ENCODE measurements around the gene SHD.
A peak's percentile ranks its signal among the peaks of the same experiment; 100 is the strongest.
"Not testable (repeated sequence)": the region's sequence is repeated elsewhere in the genome, so short reads cannot be mapped to it uniquely, and the experiment has no call there.

Gene SHD

DNA sequence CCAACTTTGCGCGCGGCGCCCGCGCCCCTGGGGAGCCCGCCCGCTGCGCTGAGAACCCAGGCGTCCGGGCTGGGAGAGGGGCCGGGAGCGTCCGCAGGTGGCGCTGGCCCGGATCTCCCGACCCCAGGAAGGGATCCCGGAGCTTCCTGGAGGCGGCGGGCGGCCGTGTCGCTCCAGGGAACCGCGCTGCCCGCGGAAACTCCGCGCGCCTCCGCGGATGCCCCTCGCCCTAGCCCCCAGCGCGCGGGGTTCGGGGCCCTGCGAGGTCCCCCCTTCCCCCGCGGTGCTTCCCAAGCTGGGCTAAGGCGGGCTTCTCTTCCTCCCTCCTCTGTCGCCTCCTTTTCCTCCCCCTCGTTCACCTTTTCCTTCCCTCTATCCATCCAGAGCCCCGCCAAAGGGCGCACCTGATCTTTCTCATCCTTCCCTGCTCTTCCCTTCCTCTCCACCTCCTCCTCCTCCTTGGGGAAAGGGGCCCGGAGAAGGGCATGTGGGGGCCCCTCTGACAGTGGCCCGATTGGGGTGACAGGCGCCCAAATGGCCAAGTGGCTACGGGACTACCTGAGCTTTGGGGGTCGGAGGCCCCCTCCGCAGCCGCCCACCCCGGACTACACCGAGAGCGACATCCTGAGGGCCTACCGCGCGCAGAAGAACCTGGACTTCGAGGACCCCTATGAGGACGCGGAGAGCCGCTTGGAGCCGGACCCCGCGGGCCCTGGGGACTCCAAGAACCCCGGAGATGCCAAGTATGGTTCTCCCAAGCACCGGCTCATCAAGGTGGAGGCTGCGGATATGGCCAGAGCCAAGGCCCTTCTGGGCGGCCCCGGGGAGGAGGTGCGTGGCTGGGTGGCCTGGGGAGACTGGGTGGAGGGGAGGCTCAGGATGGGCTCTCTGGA is 710 bp downstream of the SHD start:
- ATAC-seq = no peak
- TF ChIP-seq ISL1 (CRISPR knock-in tag; IDR thresholded peaks at IDR 0.05) (no peak), ZC3H10 (CRISPR knock-in tag; IDR thresholded peaks at IDR 0.05) (no peak), OSR1 (CRISPR knock-in tag; IDR thresholded peaks at IDR 0.05) (no peak), TCF4 (CRISPR knock-in tag; IDR thresholded peaks at IDR 0.05; ENCODE audit: borderline replicate concordance) (no peak), ARNTL (CRISPR knock-in tag; IDR thresholded peaks at IDR 0.05; ENCODE audit: borderline replicate concordance, low read depth) (no peak)
- TF ChIP-seq, protein P1, sequence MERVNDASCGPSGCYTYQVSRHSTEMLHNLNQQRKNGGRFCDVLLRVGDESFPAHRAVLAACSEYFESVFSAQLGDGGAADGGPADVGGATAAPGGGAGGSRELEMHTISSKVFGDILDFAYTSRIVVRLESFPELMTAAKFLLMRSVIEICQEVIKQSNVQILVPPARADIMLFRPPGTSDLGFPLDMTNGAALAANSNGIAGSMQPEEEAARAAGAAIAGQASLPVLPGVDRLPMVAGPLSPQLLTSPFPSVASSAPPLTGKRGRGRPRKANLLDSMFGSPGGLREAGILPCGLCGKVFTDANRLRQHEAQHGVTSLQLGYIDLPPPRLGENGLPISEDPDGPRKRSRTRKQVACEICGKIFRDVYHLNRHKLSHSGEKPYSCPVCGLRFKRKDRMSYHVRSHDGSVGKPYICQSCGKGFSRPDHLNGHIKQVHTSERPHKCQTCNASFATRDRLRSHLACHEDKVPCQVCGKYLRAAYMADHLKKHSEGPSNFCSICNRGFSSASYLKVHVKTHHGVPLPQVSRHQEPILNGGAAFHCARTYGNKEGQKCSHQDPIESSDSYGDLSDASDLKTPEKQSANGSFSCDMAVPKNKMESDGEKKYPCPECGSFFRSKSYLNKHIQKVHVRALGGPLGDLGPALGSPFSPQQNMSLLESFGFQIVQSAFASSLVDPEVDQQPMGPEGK (CRISPR knock-in tag; IDR thresholded peaks at IDR 0.05; ENCODE audit: borderline replicate concordance) = no peak
- TF ChIP-seq, protein P2, sequence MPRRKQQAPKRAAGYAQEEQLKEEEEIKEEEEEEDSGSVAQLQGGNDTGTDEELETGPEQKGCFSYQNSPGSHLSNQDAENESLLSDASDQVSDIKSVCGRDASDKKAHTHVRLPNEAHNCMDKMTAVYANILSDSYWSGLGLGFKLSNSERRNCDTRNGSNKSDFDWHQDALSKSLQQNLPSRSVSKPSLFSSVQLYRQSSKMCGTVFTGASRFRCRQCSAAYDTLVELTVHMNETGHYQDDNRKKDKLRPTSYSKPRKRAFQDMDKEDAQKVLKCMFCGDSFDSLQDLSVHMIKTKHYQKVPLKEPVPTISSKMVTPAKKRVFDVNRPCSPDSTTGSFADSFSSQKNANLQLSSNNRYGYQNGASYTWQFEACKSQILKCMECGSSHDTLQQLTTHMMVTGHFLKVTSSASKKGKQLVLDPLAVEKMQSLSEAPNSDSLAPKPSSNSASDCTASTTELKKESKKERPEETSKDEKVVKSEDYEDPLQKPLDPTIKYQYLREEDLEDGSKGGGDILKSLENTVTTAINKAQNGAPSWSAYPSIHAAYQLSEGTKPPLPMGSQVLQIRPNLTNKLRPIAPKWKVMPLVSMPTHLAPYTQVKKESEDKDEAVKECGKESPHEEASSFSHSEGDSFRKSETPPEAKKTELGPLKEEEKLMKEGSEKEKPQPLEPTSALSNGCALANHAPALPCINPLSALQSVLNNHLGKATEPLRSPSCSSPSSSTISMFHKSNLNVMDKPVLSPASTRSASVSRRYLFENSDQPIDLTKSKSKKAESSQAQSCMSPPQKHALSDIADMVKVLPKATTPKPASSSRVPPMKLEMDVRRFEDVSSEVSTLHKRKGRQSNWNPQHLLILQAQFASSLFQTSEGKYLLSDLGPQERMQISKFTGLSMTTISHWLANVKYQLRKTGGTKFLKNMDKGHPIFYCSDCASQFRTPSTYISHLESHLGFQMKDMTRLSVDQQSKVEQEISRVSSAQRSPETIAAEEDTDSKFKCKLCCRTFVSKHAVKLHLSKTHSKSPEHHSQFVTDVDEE (CRISPR knock-in tag; IDR thresholded peaks at IDR 0.05) = no peak
- TF ChIP-seq, protein P3, sequence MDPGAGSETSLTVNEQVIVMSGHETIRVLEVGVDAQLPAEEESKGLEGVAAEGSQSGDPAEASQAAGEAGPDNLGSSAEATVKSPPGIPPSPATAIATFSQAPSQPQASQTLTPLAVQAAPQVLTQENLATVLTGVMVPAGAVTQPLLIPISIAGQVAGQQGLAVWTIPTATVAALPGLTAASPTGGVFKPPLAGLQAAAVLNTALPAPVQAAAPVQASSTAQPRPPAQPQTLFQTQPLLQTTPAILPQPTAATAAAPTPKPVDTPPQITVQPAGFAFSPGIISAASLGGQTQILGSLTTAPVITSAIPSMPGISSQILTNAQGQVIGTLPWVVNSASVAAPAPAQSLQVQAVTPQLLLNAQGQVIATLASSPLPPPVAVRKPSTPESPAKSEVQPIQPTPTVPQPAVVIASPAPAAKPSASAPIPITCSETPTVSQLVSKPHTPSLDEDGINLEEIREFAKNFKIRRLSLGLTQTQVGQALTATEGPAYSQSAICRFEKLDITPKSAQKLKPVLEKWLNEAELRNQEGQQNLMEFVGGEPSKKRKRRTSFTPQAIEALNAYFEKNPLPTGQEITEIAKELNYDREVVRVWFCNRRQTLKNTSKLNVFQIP (CRISPR knock-in tag; IDR thresholded peaks at IDR 0.05; ENCODE audit: borderline replicate concordance, low read depth) = no peak
- TF ChIP-seq, protein P4, sequence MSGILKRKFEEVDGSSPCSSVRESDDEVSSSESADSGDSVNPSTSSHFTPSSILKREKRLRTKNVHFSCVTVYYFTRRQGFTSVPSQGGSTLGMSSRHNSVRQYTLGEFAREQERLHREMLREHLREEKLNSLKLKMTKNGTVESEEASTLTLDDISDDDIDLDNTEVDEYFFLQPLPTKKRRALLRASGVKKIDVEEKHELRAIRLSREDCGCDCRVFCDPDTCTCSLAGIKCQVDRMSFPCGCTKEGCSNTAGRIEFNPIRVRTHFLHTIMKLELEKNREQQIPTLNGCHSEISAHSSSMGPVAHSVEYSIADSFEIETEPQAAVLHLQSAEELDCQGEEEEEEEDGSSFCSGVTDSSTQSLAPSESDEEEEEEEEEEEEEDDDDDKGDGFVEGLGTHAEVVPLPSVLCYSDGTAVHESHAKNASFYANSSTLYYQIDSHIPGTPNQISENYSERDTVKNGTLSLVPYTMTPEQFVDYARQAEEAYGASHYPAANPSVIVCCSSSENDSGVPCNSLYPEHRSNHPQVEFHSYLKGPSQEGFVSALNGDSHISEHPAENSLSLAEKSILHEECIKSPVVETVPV (CRISPR knock-in tag; IDR thresholded peaks at IDR 0.05) = no peak

DNA sequence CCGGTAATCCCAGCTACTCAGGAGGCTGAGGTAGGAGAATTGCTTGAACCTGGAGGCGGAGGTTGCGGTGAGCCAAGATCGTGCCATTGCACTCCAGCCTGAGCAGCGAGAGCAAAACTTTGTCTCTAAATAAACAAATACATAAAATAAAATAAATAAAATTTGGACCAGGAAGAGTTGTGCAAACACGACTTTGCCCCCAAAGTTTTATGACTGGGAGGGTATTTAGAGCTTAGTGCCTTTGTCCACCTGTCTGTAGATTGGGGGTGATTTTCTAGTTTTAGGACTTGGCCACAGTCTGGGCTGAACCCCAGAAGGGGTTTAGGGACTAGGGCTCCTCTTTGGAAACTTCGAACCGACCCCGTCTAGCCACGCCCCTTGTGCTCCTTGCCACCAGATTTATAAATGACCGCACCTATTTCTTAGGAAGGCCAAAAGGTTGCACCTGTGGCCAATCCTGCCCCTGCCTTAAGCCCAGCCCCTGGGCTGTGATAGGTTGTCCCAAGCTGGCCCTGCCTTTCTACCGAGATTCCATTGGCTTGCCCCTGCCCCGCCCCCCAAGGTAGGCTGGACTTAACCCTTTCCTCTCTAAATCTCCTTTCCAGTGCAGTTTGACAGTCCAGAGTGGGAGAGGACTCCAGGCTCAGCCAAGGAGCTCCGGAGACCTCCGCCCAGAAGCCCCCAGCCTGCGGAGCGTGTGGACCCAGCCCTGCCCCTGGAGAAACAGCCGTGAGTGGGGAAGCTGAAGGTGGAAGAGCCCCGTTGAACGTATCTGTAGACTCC is 5.3 kb downstream of the SHD start:
- ATAC-seq = peak; percentile 73; the same call in 2 of the 3 replicates
- TF ChIP-seq BACH2 (CRISPR knock-in tag; IDR thresholded peaks at IDR 0.05; ENCODE audit: borderline replicate concordance) = no peak
- TF ChIP-seq OSR1 (CRISPR knock-in tag; IDR thresholded peaks at IDR 0.05) = no peak
- no peak for TF ChIP-seq ZNF8 (CRISPR knock-in tag; IDR thresholded peaks at IDR 0.05)
- TF ChIP-seq TOX (CRISPR knock-in tag; IDR thresholded peaks at IDR 0.05; ENCODE audit: borderline replicate concordance) = no peak

DNA sequence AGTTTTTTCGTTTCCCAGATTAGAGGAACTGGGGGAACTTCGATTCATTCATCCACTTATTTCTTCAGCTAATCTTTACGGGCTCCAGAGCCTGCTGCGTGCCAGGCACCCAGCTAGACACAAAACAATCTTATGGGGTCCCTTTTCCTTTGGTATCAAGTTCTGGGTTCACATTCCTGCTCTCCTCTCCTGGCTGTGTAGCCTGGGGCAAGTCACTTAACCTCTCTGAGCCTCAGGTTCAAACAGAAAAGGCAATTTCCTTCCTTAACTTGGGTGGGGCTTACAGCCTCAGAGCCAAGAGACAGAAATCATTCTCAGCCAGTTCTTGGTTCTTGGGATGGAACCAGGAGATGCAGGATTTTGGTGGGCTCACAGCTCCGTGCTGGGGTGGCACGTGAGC is 5.9 kb downstream of the SHD start:
- ATAC-seq = no peak
- TF ChIP-seq, protein P4 (CRISPR knock-in tag; IDR thresholded peaks at IDR 0.05) = no peak
- no peak for TF ChIP-seq OSR1 (CRISPR knock-in tag; IDR thresholded peaks at IDR 0.05)
- TF ChIP-seq, protein P2 (CRISPR knock-in tag; IDR thresholded peaks at IDR 0.05) = no peak

DNA sequence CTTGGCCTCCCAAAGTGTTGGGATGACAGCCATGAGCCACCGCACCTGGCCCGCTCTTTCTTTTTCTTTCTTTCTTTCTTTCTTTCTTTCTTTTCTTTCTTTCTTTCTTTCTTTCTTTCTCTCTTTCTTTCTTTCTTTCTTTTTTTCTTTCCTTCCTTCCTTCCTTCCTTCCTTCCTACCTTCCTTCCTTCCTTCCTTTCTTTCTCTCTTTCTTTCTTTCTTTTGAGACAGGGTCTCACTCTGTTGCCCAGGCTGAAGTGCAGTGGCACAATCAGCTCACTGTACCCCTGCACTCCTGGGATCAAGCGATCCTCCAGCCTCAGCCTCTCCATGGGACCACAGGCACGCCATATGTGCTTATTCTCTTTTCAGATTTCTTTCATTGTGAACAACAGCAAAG is 7.1 kb downstream of the SHD start:
- not testable (repeated sequence) for ATAC-seq
